Measurements from ENCODE around the gene SKOR1. TPM values are rescaled to one million over a fixed set of nuclear protein-coding genes. Genes with fewer than 3 reads are reported as not detected.

Gene SKOR1
- total and polyA plus RNA-seq, 2 of the 13 experiments (the other 11 are each of a cell fraction or from before 2014, with no cell fraction given): 0.09 to 0.11 TPM

DNA sequence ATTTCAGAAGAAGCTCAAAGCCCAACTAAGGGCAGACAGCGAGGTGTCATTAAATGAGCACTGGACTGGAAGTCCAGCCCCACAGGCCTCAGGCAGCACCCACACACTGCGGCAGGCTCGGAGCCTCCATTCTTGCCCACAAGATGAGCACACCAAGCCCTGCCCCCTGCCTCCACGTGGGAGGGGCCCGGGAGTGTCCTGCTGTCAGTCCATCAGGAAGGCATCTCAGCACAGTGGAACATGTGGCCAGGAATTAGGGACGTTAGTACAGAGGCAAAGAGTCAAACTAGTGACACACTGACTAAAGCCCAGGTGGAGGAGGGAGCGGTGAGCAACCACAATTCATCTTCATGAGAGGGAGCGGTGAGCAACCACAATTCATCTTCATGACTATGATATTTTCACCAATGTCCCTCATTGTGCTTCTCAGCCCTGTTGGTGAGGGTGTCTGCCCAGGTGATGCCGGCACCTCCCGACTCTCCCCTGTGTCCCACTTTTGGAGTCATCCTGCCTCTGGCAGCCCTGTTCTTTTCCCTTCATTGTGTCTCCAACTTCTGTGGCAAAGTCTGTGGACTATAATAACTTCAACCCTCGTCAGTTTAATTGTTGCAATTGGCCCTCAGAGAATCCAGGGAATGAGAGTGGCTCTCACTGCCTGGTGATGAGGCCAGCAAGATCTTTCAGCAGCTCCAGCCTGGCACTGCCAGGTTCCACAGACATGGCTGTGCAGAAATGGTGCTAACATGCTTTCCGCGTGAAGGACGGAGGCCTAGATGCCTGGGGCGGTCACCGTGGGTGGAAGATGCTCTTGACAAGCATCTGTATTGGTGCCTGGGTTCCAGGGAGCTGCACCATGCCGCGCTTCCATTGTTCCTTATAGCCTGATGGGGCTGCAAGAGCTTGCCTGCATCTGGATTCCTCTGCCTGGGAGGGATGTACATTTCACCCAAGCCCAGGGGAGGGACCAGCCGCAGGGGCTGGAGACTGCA lies 23.1 kb upstream of the SKOR1 start (continued):
- TF ChIP-seq, protein P1, sequence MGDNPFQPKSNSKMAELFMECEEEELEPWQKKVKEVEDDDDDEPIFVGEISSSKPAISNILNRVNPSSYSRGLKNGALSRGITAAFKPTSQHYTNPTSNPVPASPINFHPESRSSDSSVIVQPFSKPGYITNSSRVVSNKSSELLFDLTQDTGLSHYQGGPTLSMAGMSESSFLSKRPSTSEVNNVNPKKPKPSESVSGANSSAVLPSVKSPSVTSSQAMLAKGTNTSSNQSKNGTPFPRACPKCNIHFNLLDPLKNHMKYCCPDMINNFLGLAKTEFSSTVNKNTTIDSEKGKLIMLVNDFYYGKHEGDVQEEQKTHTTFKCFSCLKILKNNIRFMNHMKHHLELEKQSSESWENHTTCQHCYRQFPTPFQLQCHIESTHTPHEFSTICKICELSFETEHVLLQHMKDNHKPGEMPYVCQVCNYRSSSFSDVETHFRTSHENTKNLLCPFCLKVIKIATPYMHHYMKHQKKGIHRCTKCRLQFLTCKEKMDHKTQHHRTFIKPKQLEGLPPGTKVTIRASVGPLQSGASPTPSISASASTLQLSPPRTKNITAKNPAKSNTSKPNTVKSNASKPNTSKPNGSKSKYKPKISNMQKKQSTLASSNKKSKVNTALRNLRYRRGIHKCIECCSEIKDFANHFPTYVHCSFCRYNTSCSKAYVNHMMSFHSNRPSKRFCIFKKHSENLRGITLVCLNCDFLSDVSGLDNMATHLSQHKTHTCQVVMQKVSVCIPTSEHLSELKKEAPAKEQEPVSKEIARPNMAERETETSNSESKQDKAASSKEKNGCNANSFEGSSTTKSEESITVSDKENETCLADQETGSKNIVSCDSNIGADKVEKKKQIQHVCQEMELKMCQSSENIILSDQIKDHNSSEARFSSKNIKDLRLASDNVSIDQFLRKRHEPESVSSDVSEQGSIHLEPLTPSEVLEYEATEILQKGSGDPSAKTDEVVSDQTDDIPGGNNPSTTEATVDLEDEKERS (CRISPR knock-in tag; IDR thresholded peaks at IDR 0.05): no peak
- no peak for TF ChIP-seq ZNF441 (CRISPR knock-in tag; IDR thresholded peaks at IDR 0.05; ENCODE audit: borderline replicate concordance)

DNA sequence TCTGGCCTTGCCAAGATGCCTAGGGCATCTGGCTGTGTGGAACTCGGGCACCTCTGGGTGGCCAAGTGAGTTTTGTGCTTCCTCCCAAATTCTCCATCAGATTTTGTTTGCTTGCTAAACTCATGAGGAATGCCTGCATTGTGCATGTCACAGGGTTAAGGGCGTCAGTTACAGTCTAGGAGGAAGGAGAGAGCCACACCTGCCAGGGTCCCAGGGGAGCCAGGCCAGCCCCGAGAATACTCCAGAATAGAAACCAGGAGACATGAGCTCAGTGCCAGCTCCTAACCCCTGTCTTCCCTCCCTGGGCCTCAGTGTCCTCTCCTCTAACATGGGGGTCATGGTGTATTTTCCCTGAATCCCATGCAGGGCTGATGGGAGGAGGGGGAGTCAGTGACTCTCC lies 22.0 kb upstream of the SKOR1 start:
- 100% methylated on average over 2 of the region's 3 CpGs for WGBS (ENCODE audit: low lambda C conversion rate)
- H3K79me2 ChIP-seq (ENCODE audit: insufficient read depth, low read length): no peaks in the 10 kb centered on the region
- FAIRE-seq: no peak
- no peak overlapping the region for H3K9ac ChIP-seq (ENCODE audit: insufficient read depth, low read depth, low read length)
- H2AFZ ChIP-seq (ENCODE audit: low read length): no peak overlapping the region
- H4K20me1 ChIP-seq (ENCODE audit: insufficient read depth, low read length): no peaks in the 10 kb centered on the region
- ChIA-PET CTCF (ENCODE audit: low intra/inter-chr PET ratio, low total read pairs) (no interaction called here), POLR2A (no interaction called here)
- no peaks in the 10 kb centered on the region for H3K27me3 ChIP-seq (ENCODE audit: control insufficient read depth in 1 of 2, insufficient read depth in 2 of 2, low read length in 2 of 2)
- no peaks in the 10 kb centered on the region for H3K36me3 ChIP-seq (replicated peaks in 1 of 2; ENCODE audit: control insufficient read depth in 1 of 2, insufficient read depth in 2 of 2, low read length in 2 of 2)
- TF ChIP-seq, protein P2, sequence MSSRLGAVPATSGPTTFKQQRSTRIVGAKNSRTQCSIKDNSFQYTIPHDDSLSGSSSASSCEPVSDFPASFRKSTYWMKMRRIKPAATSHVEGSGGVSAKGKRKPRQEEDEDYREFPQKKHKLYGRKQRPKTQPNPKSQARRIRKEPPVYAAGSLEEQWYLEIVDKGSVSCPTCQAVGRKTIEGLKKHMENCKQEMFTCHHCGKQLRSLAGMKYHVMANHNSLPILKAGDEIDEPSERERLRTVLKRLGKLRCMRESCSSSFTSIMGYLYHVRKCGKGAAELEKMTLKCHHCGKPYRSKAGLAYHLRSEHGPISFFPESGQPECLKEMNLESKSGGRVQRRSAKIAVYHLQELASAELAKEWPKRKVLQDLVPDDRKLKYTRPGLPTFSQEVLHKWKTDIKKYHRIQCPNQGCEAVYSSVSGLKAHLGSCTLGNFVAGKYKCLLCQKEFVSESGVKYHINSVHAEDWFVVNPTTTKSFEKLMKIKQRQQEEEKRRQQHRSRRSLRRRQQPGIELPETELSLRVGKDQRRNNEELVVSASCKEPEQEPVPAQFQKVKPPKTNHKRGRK (CRISPR knock-in tag; IDR thresholded peaks at IDR 0.05): no peak
- TF ChIP-seq ZSCAN29 (CRISPR knock-in tag; conservative IDR thresholded peaks at IDR 0.05) (no peak), ZNF567 (CRISPR knock-in tag; IDR thresholded peaks at IDR 0.05; ENCODE audit: borderline replicate concordance) (no peak), POLR2AphosphoS2 (IDR thresholded peaks at IDR 0.05; ENCODE audit: low read depth, low read length) (no peak), HMG20A (CRISPR knock-in tag; IDR thresholded peaks at IDR 0.05; ENCODE audit: borderline replicate concordance) (no peak), EEA1 (CRISPR knock-in tag; IDR thresholded peaks at IDR 0.05; ENCODE audit: borderline replicate concordance) (no peak), KLF11 (CRISPR knock-in tag; IDR thresholded peaks at IDR 0.05) (no peak), ZNF160 (CRISPR knock-in tag; IDR thresholded peaks at IDR 0.05) (no peak), U2AF1 (optimal IDR thresholded peaks at IDR 0.05; ENCODE audit: low read depth, low read length) (no peak), MTF1 (CRISPR knock-in tag; IDR thresholded peaks at IDR 0.05) (no peak), TOE1 (CRISPR knock-in tag; IDR thresholded peaks at IDR 0.05) (no peak)
- TF ChIP-seq, protein P3, sequence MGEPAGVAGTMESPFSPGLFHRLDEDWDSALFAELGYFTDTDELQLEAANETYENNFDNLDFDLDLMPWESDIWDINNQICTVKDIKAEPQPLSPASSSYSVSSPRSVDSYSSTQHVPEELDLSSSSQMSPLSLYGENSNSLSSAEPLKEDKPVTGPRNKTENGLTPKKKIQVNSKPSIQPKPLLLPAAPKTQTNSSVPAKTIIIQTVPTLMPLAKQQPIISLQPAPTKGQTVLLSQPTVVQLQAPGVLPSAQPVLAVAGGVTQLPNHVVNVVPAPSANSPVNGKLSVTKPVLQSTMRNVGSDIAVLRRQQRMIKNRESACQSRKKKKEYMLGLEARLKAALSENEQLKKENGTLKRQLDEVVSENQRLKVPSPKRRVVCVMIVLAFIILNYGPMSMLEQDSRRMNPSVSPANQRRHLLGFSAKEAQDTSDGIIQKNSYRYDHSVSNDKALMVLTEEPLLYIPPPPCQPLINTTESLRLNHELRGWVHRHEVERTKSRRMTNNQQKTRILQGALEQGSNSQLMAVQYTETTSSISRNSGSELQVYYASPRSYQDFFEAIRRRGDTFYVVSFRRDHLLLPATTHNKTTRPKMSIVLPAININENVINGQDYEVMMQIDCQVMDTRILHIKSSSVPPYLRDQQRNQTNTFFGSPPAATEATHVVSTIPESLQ (CRISPR knock-in tag; conservative IDR thresholded peaks at IDR 0.05): no peak
- H3K27ac ChIP-seq (ENCODE audit: extremely low read length, insufficient read depth, low read length): no peak overlapping the region
- no TSS peak for BruUV-seq (replicated peaks)
- in situ Hi-C loops (cut with HindIII; ENCODE audit: extremely low pct_ligation_motif_present, low pct_unique_long_range_greater_than_20kb) (no loop called here), intact Hi-C loops (cut with micrococcal nuclease; ENCODE audit: unreplicated experiment) (no loop called here)
- ATAC-seq: no peak
- H3K4me1 ChIP-seq (ENCODE audit: insufficient read depth, low read length): peaks cover 9% of the 10 kb centered on the region
- H3K4me3 ChIP-seq (replicated peaks in 1 of 3; ENCODE audit: insufficient read depth in 1 of 3, low read depth in 2 of 3, low read length in 3 of 3): no peak overlapping the region
- H3K4me2 ChIP-seq (ENCODE audit: low read depth, low read length): no peak overlapping the region
- no peaks in the 10 kb centered on the region for H3K9me3 ChIP-seq (ENCODE audit: low read length)
- DNase-seq (ENCODE audit: low spot score): no peak

Measured in HepG2 (cell line).